HG02763 (cell line): Measurements from ENCODE around the gene UGT1A6.
"Not testable (repeated sequence)": the region's sequence is repeated elsewhere in the genome, so short reads cannot be mapped to it uniquely, and the experiment has no call there.

ENCODE experiments used
- ATAC-seq: cut with Tn5 transposase; IDR thresholded peaks from one replicate; pipeline ENCODE4 v1.9.1; 2021; ENCODE audit warnings: mild to moderate bottlenecking, moderate library complexity; ENCODE audit not compliant: unreplicated experiment

Gene UGT1A6

GRCh38 chr2:233684640-233685039 is 8.1 kb upstream of the UGT1A6 start:
- ATAC-seq, result no peak

GRCh38 chr2:233686928-233687327 is 5.8 kb upstream of the UGT1A6 start:
- no peak for ATAC-seq

GRCh38 chr2:233688341-233688740 is 4.3 kb upstream of the UGT1A6 start:
- ATAC-seq, result no peak

- ATAC-seq, result no peak
These were observed 3.7 kb upstream of the UGT1A6 start for GRCh38 chr2:233689031-233689430.

GRCh38 chr2:233689501-233689900 is 3.2 kb upstream of the UGT1A6 start:
- ATAC-seq, result no peak

- no peak for ATAC-seq
These were observed 2.2 kb upstream of the UGT1A6 start for GRCh38 chr2:233690444-233690843.

- no peak for ATAC-seq
These were observed 952 bp upstream of the UGT1A6 start for GRCh38 chr2:233691443-233692433.

GRCh38 chr2:233693963-233694362 is 1.3 kb downstream of the UGT1A6 start:
- ATAC-seq, result no peak

GRCh38 chr2:233698740-233699139 is 6.0 kb downstream of the UGT1A6 start:
- no peak for ATAC-seq

- no peak for ATAC-seq
These were observed 6.8 kb downstream of the UGT1A6 start for GRCh38 chr2:233699424-233700027.

- ATAC-seq, result no peak
These were observed 7.4 kb downstream of the UGT1A6 start for GRCh38 chr2:233700028-233700635.

GRCh38 chr2:233700842-233701241 is 8.2 kb downstream of the UGT1A6 start:
- not testable (repeated sequence) for ATAC-seq

- ATAC-seq, result no peak
These were observed 9.5 kb downstream of the UGT1A6 start for GRCh38 chr2:233702238-233702637.

GRCh38 chr2:233705911-233706506 is 13.3 kb downstream of the UGT1A6 start:
- ATAC-seq, result no peak

GRCh38 chr2:233706720-233707119 is 14.0 kb downstream of the UGT1A6 start:
- no peak for ATAC-seq

GRCh38 chr2:233707940-233708644 is 15.4 kb downstream of the UGT1A6 start:
- ATAC-seq, result no peak

- ATAC-seq, result no peak
These were observed 16.3 kb downstream of the UGT1A6 start for GRCh38 chr2:233708942-233709341.

- ATAC-seq, result no peak
These were observed 18.8 kb downstream of the UGT1A6 start for GRCh38 chr2:233711312-233712008.

GRCh38 chr2:233712611-233713261 is 20.0 kb downstream of the UGT1A6 start, which contains the start of gene UGT1A5:
UGT1A5 (plus strand) TSS chr2:233712907; CDS start chr2:233712992, 85 bp downstream.
- ATAC-seq, result no peak

- no peak for ATAC-seq
These were observed 20.5 kb downstream of the UGT1A6 start for GRCh38 chr2:233713262-233713615.
